ENCODE data around the gene SLC9A3.

GRCh38 chr5:504326-505154, 19.7 kb downstream of the SLC9A3 start:
- no peak for TF ChIP-seq CTCF (IDR thresholded peaks at IDR 0.05)
- TF ChIP-seq ZFX (IDR thresholded peaks at IDR 0.05; ENCODE audit: borderline replicate concordance): no peak

All from 22Rv1 (cell line).